Astrocyte (in vitro differentiated cells and primary cell): ENCODE measurements around the gene DPH2.

Experiments used
- CTCF ChIP-seq: IDR thresholded peaks from 2 replicates; pipeline ENCODE4 v1.5.1; 2011; ENCODE audit warnings: low read depth, mild to moderate bottlenecking, inconsistent platforms, low read length, moderate library complexity; ENCODE audit not compliant: insufficient read depth
- EZH2 ChIP-seq: IDR thresholded peaks from 2 replicates; pipeline ENCODE4 v1.6.1; 2012; ENCODE audit warnings: mild to moderate bottlenecking, low read length, inconsistent platforms; ENCODE audit not compliant: insufficient read depth

GRCh38 chr1:43982241-43982640 lies 12.4 kb downstream of the DPH2 start:
- TF ChIP-seq CTCF (no peak), EZH2 (no peak)
